Left lung (tissue), 10 donors: Measurements from ENCODE around the gene SLC2A5. TPM values are rescaled to one million over a fixed set of nuclear protein-coding genes. Genes with fewer than 3 reads are reported as not detected.
A peak's percentile ranks its signal among the peaks of the same experiment; 100 is the strongest.

Experiments used
- ATAC-seq: fragments of 200-7000 bp; cut with Tn5 transposase; one replicate; pipeline ENCODE4 v1.9.1; 2020; ENCODE audit warnings: moderate library complexity
- DNase-seq, 4 donors: peaks; one replicate each; pipeline ENCODE4 v3.0.0-alpha.2; 2013 to 2020
- H3K27ac ChIP-seq, 2 donors: fragments of 200-600 bp; sonication (generic) in 1 of 2; one replicate each; pipeline versions ENCODE4 v1.5.0 to v1.8.0; 2020 to 2021
- H3K27me3 ChIP-seq, 2 donors: fragments of 200-600 bp; sonication (generic) in 1 of 2; one replicate each; pipeline versions ENCODE4 v1.5.0 to v1.8.0; 2020 to 2021
- H3K36me3 ChIP-seq, 2 donors: fragments of 200-600 bp; sonication (generic) in 1 of 2; one replicate each; pipeline versions ENCODE4 v1.5.0 to v1.8.0; 2020 to 2021
- H3K4me1 ChIP-seq, 2 donors: fragments of 200-600 bp; one replicate each; pipeline ENCODE4 v1.8.0; 2021
- H3K4me3 ChIP-seq, 2 donors: fragments of 200-600 bp; sonication (generic) in 1 of 2; one replicate each; pipeline versions ENCODE4 v1.5.0 to v1.8.0; 2020 to 2021; ENCODE audit warnings: mild to moderate bottlenecking in 1 of 2
- H3K9me3 ChIP-seq, 2 donors: fragments of 200-600 bp; sonication (generic) in 1 of 2; one replicate each; pipeline versions ENCODE4 v1.5.0 to v1.8.0; 2020 to 2021
- intact Hi-C, 2 donors: fragments of 100-400 bp; cut with DNase I; formaldehyde crosslinking; loops; one replicate each; pipeline versions ENCODE4 v1.11.2 to v1.14.2; 2022
- polyA plus RNA-seq, 6 donors: library from polyadenylated mRNA; unstranded; fragments of 120-200 nt; gene quantifications; one replicate each; pipeline ENCODE4 v1.2.1, GENCODE V29; 2013; ENCODE audit not compliant: insufficient read length in 6 of 6
- total RNA-seq, 2 donors: library from RNA; stranded (reverse); fragmentation: NEBNext Ultra II Directional; extraction: Animal tissue kit (Norgen Biotek cat#: 25700); gene quantifications; one replicate each; pipeline ENCODE4 v1.2.1, GENCODE V29; 2021
- TF ChIP-seq, protein P1 (sequence below), 2 donors: fragments of 200-600 bp; sonication (generic) in 1 of 2; IDR thresholded peaks; one replicate each; pipeline versions ENCODE4 v1.5.0 to v1.8.0; 2021; ENCODE audit warnings: antibody characterized with exemption in 2 of 2
- donor health status: DM: no; HTN: yes; CAD: no.
- donor health status: DM: no; HTN: no; CAD: no.

SLC2A5 gene
- total and polyA plus RNA-seq, 8 donors, result 0.52 to 1.6 (median 1.0) TPM

GRCh38 chr1:8992936-8993687 is 76.3 kb downstream of the SLC2A5 start:
- Histone ChIP-seq H3K9me3 (no peaks in the 10 kb centered on the region), H3K36me3 (no peaks in the 10 kb centered on the region), H3K27me3 (no peaks in the 10 kb centered on the region), H3K4me3 (no peak overlapping the region), H3K4me1 (peaks cover 0 to 3% of the 10 kb centered on the region in 2 donors), H3K27ac (no peak overlapping the region)
- no peak for DNase-seq
- ATAC-seq, result no peak
- TF ChIP-seq, protein P1, sequence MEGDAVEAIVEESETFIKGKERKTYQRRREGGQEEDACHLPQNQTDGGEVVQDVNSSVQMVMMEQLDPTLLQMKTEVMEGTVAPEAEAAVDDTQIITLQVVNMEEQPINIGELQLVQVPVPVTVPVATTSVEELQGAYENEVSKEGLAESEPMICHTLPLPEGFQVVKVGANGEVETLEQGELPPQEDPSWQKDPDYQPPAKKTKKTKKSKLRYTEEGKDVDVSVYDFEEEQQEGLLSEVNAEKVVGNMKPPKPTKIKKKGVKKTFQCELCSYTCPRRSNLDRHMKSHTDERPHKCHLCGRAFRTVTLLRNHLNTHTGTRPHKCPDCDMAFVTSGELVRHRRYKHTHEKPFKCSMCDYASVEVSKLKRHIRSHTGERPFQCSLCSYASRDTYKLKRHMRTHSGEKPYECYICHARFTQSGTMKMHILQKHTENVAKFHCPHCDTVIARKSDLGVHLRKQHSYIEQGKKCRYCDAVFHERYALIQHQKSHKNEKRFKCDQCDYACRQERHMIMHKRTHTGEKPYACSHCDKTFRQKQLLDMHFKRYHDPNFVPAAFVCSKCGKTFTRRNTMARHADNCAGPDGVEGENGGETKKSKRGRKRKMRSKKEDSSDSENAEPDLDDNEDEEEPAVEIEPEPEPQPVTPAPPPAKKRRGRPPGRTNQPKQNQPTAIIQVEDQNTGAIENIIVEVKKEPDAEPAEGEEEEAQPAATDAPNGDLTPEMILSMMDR (IDR thresholded peaks at IDR 0.05), result no peak
- intact Hi-C loops, result loop anchor here in 1 of 2 donors (5.0 kb wide), 1 partner anchor 81 kb away; no protein-coding TSS in a partner anchor

GRCh38 chr1:8989821-8990220 is 79.6 kb downstream of the SLC2A5 start:
- Histone ChIP-seq H3K27me3 (no peaks in the 10 kb centered on the region), H3K4me1 (peaks cover 0 to 22% of the 10 kb centered on the region in 2 donors), H3K36me3 (no peaks in the 10 kb centered on the region), H3K9me3 (no peaks in the 10 kb centered on the region), H3K4me3 (no peak overlapping the region), H3K27ac (no peak overlapping the region)
- DNase-seq, result no peak
- TF ChIP-seq, protein P1 (IDR thresholded peaks at IDR 0.05), result no peak
- intact Hi-C loops, result loop anchor here in 1 of 2 donors (5.0 kb wide), 1 partner anchor 78 kb away; no protein-coding TSS in a partner anchor
- no peak for ATAC-seq

GRCh38 chr1:8989061-8989460 is 80.4 kb downstream of the SLC2A5 start:
- peaks cover 0 to 22% of the 10 kb centered on the region in 2 donors for H3K4me1 ChIP-seq
- TF ChIP-seq, protein P1 (IDR thresholded peaks at IDR 0.05), result no peak
- H3K27me3 ChIP-seq, result no peaks in the 10 kb centered on the region
- intact Hi-C loops, result no loop called here
- H3K27ac ChIP-seq, result no peak overlapping the region
- no peak overlapping the region for H3K4me3 ChIP-seq
- ATAC-seq, result no peak
- no peaks in the 10 kb centered on the region for H3K9me3 ChIP-seq
- H3K36me3 ChIP-seq, result no peaks in the 10 kb centered on the region
- no peak for DNase-seq

- intact Hi-C loops, result no loop called here
- H3K4me1 ChIP-seq, result peaks cover 0 to 22% of the 10 kb centered on the region in 2 donors
- no peak overlapping the region for H3K4me3 ChIP-seq
- no peak overlapping the region for H3K27ac ChIP-seq
- no peaks in the 10 kb centered on the region for H3K9me3 ChIP-seq
- DNase-seq (no peak), ATAC-seq (no peak)
- TF ChIP-seq, protein P1 (IDR thresholded peaks at IDR 0.05), result no peak
- no peaks in the 10 kb centered on the region for H3K36me3 ChIP-seq
- H3K27me3 ChIP-seq, result no peaks in the 10 kb centered on the region
Observed at GRCh38 chr1:8988618-8988967, 80.8 kb downstream of the SLC2A5 start.

DNA sequence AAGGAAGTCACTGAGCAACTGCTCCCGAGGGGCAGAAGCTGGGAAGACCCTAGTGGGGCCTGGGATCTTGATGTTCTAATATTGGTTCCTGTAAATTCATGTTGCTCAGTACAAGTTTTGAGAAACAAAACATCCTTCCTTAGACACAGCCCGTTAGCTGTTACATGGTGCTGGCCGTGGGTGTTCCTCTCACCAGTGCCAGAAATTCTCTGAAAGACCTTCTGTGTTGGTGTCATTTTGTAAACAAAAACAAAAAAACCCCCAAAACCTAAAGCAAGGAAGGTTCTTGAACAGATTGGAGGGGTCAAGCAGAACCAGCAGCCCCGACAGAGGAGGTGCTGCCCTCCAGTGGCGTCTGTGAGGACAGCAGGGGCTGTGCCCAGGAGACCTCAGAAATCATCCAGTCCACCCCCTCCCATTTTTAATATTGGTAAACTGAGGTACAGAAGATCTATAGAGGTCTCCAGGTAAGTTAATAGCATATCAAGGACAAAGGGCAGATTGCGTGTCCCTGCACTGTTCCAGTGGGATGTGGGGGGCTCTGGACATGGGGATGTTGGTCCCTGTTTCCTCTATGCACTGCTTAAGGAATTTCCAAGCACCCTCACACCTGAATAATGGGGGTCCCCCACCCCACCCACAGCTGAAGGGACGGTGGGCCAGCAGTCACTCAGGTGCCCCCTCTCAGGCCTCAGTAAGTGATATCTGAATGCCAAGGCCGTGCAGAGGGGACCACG is 81.4 kb downstream of the SLC2A5 start:
- Histone ChIP-seq H3K27me3 (no peaks in the 10 kb centered on the region), H3K27ac (peak overlapping the region in 1 of 2 donors; percentile 72), H3K9me3 (no peaks in the 10 kb centered on the region), H3K36me3 (no peaks in the 10 kb centered on the region), H3K4me1 (peaks cover 0 to 22% of the 10 kb centered on the region in 2 donors), H3K4me3 (no peak overlapping the region)
- intact Hi-C loops, result no loop called here
- TF ChIP-seq, protein P1 (IDR thresholded peaks at IDR 0.05), result peak; percentile 91 to 96
- DNase-seq (peak in 3 of 4 donors; percentile 46 to 88 (median 51)), ATAC-seq (peak; percentile 86)
